ENCODE measurements around the gene ICA1. TPM values are rescaled to one million over a fixed set of nuclear protein-coding genes. Genes with fewer than 3 reads are reported as not detected.

The ICA1 gene
- total RNA-seq, 3 donors from 2014 or later, result 18.7 to 59.9 (median 41.9) TPM

GRCh38 chr7:8259586-8260222, 2.3 kb downstream of the ICA1 start:
- DNase-seq, result no peak
- intact Hi-C loops (cut with DNase I, micrococcal nuclease), result no loop called here
- H3K9me3 ChIP-seq, result no peaks in the 10 kb centered on the region
- no peaks in the 10 kb centered on the region for H3K4me1 ChIP-seq (ENCODE audit: low read depth)
- no peak overlapping the region for H3K4me3 ChIP-seq
- H3K36me3 ChIP-seq (ENCODE audit: low read depth), result no peaks in the 10 kb centered on the region
- no peak for ATAC-seq
- TF ChIP-seq CTCF (IDR thresholded peaks at IDR 0.05), result no peak

GRCh38 chr7:8258734-8259133, 3.2 kb downstream of the ICA1 start:
- intact Hi-C loops (cut with DNase I, micrococcal nuclease), result no loop called here
- H3K4me1 ChIP-seq (ENCODE audit: low read depth), result no peaks in the 10 kb centered on the region
- no peaks in the 10 kb centered on the region for H3K36me3 ChIP-seq (ENCODE audit: low read depth)
- ATAC-seq (no peak), DNase-seq (no peak)
- no peak for TF ChIP-seq CTCF (IDR thresholded peaks at IDR 0.05)
- no peaks in the 10 kb centered on the region for H3K9me3 ChIP-seq
- H3K4me3 ChIP-seq, result no peak overlapping the region

GRCh38 chr7:8258166-8258565, 3.8 kb downstream of the ICA1 start:
- no peaks in the 10 kb centered on the region for H3K4me1 ChIP-seq (ENCODE audit: low read depth)
- intact Hi-C loops (cut with DNase I, micrococcal nuclease), result no loop called here

DNA sequence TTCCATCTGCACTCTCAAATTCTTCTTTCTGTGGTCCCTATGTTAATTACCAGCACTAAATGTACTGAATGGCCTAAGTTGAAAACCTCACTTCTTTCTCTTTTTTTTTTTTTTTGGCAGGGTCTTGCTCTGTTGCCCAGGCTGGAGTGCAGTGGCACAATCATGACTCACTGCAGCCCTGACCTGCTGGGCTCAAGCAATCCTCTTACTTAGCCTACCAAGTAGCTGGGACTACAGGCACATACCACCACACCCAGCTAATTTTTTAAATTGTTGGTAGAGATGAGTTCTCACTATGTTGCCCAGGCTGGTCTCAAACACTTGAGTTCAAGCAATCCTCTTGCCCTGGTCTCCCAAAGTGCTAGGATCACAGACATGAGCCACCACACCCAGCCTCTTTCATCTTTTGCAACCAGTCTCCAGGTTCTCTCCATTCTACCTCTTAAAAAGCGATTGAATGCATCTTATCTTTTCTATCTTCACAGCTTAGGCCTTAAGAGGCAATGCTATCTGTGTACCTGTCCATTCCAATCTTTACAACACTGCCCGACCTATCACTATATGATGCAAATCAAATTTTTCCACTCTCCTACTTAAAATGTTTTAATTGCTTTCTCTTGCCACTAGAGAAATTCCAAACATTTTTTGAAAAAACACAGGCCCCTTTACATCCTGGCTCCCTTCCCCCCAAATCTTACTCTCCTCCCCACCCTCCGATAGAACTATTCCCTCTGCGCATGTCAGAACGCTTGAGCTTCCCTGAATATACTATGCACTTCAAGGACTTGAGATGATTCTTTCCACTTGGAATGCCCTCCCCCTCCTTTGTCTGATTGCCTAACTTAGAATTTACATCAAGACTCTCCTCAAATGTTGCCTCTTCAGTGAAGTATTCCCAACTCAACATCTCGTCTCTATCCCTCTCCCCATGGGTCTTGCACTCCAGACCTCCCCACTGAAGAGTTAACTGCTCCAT, 6.0 kb downstream of the ICA1 start:
- DNase-seq (no peak), ATAC-seq (no peak)
- intact Hi-C loops (cut with DNase I, micrococcal nuclease), result no loop called here
- no peaks in the 10 kb centered on the region for H3K4me1 ChIP-seq (ENCODE audit: low read depth)
- H3K4me3 ChIP-seq, result no peak overlapping the region
- H3K36me3 ChIP-seq (ENCODE audit: low read depth), result no peaks in the 10 kb centered on the region
- TF ChIP-seq CTCF (IDR thresholded peaks at IDR 0.05), result no peak
- no peaks in the 10 kb centered on the region for H3K9me3 ChIP-seq

More at GRCh38 chr7:8258166-8258565, 3.8 kb downstream of the ICA1 start:
- no peaks in the 10 kb centered on the region for H3K9me3 ChIP-seq
- ATAC-seq (no peak), DNase-seq (no peak)
- no peak for TF ChIP-seq CTCF (IDR thresholded peaks at IDR 0.05)
- no peak overlapping the region for H3K4me3 ChIP-seq
- H3K36me3 ChIP-seq (ENCODE audit: low read depth), result no peaks in the 10 kb centered on the region

- Histone ChIP-seq H3K4me1 (ENCODE audit: low read depth) (no peaks in the 10 kb centered on the region), H3K36me3 (ENCODE audit: low read depth) (no peaks in the 10 kb centered on the region), H3K9me3 (no peaks in the 10 kb centered on the region), H3K4me3 (no peak overlapping the region)
- ATAC-seq, result peak; percentile 93
- intact Hi-C loops (cut with DNase I, micrococcal nuclease), result no loop called here
- DNase-seq, result peak in 2 of 3 donors; percentile 27 to 37
- TF ChIP-seq CTCF (IDR thresholded peaks at IDR 0.05), result no peak
Observed at GRCh38 chr7:8254667-8255066, 7.3 kb downstream of the ICA1 start.

Measured in mucosa of descending colon (tissue), 3 donors.